Occipital lobe (tissue), 2 donors: ENCODE data around the gene PRDM11. TPM values are rescaled to one million over a fixed set of nuclear protein-coding genes. Genes with fewer than 3 reads are reported as not detected.

Source experiments
- DNase-seq: peaks from one replicate; lab custom pipeline; 2025; lab: John Stamatoyannopoulos, UW
- total RNA-seq: library from RNA; depleted of rRNA; stranded (reverse); fragments of >200 nt; gene quantifications from one replicate; pipeline ENCODE4 v1.2.3, GENCODE V29; 2014

PRDM11 gene
- total RNA-seq, 1 donor from 2014 or later, result 6.2 TPM

DNA sequence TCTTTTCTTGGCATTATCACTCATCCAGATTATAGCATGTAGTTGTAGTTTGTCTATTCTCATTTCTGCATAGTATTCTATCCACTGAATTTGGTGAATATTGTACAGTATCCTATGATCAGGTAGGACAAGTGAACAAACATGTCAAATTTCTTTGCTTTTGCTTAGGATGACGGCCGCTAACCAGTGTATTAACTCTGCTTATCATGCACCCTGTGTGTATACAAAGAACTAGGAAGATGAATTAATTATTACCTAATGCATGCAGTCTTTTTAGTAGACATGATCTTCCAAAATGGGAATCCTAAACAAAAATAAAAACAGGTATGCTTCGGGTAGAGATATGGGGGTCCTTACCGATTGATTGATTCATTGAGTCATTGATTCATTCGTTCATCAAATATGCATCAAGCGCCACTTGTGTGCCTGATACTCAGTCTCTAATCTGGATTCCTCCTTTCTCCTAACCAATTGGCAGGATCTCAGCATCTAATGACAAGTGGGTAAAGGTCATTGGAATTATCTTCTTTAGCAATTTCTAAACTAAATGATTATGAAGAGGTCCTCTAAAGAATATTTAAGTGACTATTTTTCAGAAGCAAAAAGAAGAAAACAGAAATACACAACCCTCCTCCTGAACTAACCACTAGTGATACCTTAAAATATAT is 27.9 kb downstream of the PRDM11 start:
- no peak for DNase-seq

DNA sequence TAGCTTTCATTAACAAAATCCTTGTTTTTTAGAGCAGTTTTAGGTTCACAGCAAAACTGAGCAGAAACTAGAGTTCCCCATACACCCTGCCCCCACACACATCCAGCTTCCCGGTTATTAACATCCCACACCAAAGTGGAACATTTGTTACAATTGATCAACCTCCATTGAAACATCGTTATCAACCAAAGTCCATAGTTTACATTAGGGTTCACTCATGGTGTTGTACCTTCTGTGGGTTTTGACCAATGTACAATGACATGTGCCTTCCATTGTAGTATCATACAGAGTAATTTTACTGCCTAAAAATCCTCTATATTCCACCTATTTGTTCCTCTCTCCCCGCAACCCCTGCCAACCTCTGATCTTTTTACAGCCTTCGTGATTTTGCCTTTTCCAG is 28.5 kb downstream of the PRDM11 start:
- DNase-seq, result no peak

DNA sequence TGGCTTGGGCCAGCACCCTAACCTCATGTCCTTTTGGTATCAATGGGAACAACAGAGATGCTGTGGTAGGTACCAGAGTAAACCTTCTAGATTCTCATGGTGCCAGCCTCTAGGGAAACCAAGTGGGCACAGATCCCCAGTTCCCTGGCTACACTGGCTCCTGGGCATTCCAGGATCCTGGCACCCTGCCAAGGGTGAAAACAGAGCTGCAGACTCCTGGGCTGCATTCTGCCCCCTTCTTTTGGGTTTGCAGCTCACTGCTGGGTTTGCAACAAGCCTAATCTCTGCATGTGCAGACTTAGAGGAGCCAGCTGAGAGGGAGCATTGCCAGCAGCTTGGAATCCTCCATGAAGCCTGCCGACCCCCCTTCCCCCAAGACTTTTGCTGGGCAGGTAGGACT is 30.6 kb downstream of the PRDM11 start:
- DNase-seq, result no peak

DNA sequence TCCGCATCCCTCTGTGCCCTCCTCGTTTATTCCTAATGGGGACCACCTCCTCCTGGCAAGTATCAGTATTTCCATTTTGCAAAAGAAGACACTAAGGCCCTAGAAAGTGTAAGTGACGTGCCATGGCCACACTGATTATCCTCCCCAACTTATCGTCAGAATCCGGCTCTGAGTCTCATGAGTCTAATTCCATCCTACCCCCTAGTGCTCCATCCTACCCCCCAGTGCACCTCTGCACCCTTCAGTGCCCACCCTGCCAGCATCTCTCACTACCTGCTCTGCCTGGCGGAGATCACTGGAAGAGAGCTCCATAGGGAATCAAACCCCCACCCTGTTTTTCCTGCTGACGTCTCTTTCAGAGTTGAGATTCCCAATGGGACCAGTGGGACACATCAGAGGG is 31.8 kb downstream of the PRDM11 start:
- no peak for DNase-seq

DNA sequence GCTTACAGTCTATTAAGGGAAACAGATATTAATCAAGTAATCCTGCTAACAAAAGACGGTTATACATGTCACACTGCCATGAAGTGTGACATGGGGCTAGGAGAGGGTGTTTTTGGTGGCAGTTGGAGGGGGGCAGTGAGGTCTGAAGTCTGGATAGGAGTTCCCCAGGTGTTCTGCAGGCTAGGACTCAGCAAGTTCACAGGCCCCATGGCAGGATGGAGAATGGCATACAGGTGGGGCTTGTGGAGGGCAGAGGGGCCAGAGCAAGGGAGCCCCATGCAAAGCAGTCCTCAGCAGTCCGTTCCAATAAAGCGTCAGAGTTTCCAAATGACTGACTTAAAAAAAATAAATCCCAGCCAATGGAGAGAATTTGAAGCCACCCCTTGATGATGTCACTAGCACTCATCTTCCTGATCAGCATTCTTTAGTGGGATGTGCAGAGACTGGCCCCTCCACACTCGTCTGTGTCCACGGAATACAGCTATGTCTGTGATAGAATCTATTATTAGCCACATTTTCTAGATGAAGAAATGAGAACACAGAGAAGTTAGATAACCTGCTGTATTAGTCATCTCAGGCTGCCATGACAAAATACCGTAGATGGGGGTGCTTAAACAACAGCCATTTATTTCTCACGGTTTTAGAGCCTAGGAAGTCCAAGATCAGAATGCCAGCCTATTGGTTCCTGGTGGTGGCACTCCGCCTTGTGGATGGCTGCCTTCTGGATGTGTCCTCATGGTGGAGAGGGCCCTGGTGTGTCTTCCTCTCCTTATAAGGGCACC is 32.6 kb downstream of the PRDM11 start:
- peak; percentile 24 for DNase-seq

DNA sequence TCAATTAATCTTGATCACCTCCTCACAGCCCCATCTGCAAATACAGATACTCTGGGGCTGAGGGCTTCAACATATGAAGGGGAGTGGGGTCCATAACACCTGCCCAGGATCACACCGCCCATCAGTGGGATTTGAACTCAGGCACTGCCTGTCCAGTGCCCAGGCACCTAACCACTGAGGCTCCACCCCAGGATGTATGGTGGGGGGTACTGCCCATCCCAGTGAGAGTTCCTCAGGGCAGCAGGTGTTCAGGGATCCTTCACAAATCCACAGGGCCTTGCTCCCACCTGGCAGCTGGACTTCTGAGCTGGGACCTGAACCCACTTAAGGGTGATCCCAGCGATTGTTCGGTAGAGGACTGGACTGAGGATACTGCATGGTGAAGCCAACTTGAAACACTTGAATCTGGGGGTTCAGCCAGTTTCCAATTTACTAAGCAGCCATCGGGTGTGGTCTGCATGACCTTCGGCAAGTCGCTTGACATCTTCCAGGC is 33.3 kb downstream of the PRDM11 start:
- no peak for DNase-seq

DNA sequence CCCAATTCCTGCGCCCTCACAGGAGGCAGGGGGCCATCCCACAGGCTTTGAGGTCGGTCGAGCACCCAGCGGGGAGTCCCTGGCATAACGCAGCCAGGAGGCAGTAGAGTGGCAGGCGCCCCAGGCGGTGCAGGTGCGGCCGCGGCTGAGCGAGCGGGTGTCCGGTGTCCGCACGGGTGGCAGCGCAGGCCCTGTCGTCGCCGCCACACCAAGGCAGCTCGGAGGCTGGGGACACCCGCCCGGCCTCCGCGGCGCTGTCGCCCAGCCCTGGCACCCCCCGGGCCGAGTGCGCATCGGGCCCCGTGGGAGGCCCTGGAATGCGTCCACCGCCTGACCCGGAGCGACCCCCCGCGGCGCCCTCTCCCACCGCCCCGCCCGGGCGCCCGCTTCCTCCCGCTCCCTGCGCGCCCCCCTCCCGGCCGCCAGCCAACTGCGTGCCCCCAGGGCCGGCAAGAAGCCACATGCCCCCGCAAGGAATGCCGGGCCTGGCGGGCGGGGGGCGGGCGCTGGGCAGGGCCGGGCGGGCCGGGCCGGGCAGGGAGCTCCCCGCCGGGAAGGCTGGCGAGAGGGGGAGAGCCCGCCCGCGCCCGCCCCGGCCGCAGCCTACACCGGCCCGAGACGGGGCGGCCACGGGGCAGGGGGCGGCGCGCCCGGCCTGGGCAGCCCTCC is 33.9 kb downstream of the PRDM11 start:
- peak; percentile 22 for DNase-seq

DNA sequence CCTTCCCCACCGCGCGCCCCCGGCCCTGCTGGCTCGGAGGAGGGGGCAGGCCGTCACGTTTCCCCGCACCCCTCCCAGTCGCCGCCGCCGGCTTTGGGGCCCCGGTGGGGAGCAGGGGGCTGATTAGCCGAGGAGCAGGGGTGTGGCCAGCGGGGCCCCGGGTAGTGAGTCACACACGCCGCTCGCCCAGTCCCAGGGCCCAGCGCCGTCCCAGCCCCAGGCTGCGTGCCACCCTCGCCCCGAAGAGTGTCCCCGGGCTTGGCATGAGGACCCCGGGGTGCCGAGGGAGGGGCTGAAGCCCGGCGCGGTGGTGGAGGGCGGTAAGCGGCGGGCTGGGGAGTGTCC is 34.4 kb downstream of the PRDM11 start:
- no peak for DNase-seq

DNA sequence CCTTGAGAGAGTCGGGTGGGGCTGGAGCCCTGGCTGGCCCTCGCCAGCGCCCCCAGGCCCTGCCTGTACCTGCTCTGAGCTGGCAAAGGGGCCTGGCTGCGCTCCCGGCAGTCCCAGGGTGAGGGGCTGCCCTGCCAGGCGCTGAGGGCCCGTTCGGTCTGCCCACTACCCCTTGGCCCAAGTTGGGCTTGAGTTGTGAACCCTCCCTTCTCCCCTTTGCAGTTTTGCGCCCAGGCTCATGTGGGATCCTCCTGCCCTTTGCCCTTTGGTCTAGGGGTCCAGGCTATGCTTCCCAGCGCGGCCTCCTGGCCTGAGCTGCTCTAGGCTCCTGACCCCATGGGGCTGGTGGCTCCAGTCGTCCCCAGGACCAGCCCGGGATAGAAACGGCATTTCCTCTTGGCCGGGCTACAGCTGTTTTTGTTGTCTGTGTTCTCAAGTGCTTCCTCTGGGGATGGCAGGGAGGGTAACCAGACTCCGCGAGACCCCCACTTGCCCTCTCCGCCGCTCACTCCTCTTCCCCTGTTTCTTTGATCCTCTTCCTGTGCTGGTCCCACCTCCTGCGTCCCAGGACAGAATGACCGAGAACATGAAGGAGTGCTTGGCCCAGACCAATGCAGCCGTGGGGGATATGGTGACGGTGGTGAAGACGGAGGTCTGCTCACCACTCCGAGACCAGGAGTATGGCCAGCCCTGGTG is 34.9 kb downstream of the PRDM11 start:
- no peak for DNase-seq

DNA sequence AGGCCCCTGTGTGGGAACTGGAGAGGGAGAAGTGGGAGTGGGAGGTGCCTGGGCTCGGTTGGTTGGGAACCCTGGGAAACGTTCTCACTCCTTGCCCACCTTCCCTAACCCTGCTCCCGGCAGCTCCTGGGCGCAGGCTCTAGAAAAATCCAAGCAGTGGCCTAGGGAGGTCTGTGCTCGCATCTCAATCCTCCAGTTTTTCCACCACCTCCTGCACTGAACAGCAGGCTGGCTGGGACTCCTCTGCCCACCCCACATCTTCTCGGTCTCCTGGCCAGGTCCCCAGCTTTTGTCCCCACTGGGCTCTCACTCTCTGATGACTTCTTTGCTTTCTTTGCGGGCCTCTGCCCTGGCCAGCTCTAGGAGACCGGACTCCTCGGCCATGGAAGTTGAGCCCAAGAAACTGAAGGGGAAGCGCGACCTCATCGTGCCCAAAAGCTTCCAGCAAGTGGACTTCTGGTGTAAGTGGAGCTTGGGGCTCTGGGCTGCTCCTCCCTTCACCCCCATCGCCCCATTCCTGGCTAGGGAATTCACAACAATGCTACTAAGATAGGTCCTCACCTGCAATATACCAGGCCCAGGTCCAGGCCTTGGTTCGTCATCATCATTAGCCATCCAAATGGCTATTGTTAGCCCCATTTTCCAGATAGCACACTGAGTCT is 35.6 kb downstream of the PRDM11 start:
- DNase-seq, result no peak

DNA sequence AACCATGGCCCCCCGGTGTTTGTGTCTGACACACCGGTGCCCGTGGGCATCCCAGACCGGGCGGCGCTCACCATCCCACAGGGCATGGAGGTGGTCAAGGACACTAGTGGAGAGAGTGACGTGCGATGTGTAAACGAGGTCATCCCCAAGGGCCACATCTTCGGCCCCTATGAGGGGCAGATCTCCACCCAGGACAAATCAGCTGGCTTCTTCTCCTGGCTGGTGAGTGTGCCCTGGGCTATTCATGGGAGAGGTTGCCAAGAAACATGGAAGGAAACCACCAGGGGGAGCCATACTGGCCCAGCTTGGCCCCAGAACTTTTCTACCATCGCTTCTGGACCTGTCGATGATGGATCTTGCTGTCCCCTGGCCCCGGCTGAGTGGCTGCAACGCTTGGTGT is 36.5 kb downstream of the PRDM11 start:
- DNase-seq, result no peak

DNA sequence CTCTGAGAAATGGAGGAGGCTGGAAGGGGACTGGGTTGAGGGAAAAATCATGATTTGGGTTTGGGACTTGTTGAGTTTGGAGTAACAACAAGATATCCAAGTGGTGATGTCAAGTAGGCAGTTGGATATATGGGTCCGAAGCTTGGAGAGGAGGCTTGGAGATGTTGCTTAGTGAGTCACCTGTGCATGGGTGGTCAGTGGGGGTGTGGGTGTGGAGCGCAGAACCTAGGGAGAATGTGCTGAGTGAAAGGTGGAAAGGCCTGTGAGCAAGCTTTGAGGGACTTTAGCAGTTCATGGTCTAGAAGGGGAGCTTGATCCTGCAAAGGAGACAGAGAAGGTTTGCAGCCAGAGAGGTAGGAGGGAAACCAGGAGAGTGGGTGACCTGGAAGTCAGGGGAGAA is 38.2 kb downstream of the PRDM11 start:
- no peak for DNase-seq

DNA sequence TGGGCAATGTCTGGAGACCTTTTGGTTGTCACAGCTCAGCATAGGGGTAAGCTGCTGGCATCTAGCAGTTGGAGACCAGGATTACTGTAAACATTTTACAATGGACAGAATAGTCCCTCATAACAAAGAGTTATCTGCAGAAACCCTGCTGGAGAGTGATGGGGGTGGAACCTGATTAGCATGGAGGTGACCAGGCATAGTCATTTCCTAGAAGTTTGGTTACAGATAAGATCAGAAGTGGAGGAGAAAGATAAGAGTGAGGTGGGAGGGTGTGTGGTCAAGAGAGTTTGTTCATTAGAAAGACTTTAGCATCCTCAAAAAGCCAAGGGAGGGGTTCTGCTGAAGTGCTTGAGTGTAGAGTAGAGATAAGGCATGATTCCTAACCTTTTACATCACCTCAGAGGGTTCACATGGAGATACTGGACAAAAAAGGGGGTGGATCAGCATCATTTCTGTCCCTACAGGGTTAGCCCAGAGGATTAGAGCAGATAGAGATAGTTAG is 38.8 kb downstream of the PRDM11 start:
- DNase-seq, result no peak

DNA sequence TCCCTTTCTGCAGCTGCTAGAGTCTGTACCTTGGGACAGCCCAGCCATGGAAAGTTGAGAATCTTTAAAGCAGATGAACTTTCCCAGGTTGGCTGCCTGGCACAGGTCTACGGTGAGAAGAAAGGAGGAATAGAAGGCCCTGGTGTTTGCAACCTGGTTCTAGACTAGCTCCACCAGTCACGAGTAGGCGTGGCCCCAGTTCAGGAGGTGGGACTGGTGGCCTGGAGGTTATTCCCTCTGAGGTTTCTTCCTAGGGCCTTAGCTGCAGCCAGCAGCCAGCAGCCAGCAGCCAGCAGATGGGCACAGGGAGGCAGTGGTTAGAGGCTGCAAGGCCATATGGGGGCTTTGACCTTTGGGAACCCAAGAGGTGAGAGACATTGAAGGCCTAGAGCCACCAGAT is 40.9 kb downstream of the PRDM11 start:
- no peak for DNase-seq

DNA sequence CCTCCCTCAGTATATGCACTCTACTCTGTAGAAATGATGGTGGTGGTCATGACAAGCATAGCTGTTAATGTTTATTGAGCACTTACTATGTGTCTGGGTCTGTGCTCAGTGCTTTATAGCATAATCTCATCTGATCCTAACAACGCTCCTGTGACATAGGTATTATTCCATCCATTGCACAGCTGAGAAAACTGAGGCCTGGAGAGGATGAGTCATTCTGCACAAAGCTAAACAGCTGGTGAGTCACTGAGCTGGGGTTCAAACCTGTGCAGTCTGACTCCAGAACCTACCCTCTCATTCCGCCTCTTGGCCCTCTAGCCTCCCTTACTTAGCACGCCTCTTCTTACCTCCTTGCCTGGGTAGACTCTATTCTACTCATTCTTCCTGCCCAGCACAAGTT is 41.7 kb downstream of the PRDM11 start:
- DNase-seq, result no peak

DNA sequence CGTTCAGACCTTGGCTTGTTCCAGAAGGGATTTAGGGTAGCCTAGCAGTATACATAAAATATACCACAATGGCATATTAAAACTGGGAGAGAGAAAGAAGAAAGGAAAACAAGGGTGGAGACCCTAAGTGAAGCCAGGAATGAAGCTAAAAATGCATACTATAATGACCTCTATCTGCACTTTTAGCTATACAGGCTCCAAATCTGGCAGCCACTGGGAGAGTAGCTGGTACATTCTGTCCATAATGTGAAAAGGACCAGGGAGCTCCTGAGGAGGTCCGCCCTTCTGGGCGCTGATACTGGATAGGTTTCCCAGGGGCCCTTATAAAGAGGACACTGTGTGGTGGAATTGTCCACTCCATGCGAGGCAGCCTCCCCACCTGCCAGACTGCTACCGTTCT is 42.8 kb downstream of the PRDM11 start:
- DNase-seq, result no peak

DNA sequence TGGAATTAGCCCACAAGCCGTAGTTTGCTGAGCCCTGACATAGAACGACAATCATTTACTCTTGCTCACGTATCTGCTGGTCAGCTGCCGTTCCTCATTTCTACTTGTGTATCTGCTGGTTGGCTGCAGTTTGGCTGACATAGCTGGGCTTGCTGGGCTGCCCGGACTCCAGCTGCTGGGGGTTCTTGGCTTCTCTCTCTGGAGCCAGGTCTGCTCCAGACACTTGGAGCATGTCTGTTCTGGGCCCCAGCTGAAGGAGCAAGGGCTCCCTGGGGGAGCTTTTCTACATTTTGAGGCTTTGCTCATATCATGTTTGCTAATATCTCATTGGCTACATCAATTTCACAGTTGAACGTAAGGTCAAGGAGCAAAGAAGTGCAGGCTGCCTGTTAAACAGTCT is 47.3 kb downstream of the PRDM11 start:
- no peak for DNase-seq

DNA sequence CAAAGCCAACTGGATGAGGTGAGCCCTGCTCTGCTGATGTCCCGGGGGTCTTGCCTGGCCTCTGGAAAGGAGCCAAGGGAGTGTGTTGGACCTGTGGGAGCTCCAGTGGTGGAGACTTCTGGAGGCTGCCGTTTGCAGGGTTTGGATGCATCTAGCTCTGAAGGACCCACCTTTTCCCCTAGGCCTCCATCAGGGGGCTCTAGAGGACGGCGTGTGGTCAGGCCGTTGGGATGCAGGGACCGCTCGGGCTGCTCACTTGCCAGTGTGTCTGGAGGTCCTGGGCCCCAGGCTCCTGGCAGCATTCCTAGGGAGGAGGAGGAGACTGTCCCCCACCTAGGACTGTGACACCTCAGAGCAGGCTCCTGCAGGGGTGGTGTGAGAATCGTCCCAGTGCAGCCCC is 58.3 kb downstream of the PRDM11 start:
- no peak for DNase-seq

DNA sequence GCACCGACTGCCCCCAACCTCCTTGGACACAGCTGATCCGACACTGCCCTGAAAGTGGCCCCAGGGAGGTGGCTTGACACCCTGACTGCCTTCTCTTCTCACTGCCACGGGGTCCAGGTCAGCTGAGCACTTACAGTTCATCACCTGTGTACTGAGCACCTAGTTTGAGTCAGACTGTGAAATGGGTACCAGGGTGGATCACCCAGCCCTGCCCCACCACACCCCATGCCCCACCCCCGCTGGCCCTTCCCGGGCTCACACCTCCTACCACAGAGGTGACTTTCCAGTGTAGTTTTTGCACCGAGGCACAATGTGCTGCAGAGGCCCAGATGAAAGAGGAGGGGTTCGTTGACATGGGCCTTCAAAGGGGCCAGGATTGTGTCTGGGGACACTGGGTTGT is 59.5 kb downstream of the PRDM11 start:
- DNase-seq, result no peak

DNA sequence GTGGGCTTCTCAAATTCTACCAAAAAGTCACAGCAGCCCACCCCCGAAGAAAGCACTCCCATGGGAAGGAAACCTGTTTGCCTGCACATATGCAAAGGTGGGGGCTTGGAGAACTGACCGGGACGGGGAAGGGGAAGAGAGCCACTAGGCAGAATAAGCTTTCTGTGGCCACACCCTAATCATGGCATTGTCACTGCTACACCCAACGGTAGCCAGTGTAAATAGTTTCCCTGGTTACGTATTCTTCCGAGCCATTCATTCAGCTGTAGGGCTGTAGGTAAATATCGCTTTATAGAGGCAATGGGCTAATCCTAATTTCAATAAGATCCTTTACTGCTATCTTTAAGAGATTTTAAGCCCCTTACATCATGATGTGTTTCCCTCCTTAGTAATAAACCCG is 61.7 kb downstream of the PRDM11 start:
- DNase-seq, result no peak
